ENCODE results near the gene PCNX2.
A peak's percentile ranks its signal among the peaks of the same experiment; 100 is the strongest.

PCNX2 gene, protein sequence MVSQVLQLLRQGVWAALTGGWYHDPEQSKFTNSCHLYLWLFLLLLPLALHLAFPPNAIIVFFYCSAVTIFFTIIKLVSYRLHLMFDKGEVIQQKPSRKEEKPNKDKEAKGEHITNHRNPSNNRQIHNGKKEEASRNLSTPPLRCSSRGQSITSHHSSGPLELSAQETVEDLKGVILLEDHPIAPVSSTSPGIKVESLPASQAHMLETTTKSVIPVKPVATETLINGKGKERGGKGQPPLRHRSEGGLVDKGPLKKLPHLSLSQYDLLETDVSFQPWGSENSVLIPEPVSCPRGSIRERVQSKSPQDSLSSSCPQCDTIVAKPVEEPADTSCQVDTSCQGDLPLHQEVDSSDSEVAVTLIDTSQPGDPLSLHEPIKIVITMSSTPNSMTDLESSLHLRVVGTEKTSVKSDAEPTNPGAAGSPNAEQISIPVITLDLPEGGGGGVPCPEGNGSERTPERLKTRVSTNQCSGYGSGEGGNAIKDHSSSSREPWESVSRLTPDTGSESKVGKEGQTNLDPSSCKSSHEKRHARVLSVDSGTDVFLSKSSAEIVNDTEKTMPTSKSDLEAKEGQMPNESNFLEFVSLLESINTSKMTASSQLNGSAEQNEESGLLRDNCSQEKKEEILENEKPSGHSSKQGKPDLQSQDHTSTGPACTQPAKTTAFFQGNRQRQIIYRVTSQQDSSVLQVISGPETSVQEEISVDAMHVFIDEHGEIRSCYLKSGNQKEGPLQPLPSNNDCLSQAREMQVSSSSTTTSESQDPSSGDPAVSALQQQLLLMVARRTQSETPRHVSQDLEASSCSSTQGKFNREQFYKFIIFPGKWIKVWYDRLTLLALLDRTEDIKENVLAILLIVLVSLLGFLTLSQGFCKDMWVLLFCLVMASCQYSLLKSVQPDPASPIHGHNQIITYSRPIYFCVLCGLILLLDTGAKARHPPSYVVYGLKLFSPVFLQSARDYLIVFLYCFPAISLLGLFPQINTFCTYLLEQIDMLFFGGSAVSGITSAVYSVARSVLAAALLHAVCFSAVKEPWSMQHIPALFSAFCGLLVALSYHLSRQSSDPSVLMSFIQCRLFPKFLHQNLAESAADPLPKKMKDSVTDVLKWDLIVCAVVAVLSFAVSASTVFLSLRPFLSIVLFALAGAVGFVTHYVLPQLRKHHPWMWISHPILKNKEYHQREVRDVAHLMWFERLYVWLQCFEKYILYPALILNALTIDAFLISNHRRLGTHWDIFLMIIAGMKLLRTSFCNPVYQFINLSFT (N-terminal part only)

DNA sequence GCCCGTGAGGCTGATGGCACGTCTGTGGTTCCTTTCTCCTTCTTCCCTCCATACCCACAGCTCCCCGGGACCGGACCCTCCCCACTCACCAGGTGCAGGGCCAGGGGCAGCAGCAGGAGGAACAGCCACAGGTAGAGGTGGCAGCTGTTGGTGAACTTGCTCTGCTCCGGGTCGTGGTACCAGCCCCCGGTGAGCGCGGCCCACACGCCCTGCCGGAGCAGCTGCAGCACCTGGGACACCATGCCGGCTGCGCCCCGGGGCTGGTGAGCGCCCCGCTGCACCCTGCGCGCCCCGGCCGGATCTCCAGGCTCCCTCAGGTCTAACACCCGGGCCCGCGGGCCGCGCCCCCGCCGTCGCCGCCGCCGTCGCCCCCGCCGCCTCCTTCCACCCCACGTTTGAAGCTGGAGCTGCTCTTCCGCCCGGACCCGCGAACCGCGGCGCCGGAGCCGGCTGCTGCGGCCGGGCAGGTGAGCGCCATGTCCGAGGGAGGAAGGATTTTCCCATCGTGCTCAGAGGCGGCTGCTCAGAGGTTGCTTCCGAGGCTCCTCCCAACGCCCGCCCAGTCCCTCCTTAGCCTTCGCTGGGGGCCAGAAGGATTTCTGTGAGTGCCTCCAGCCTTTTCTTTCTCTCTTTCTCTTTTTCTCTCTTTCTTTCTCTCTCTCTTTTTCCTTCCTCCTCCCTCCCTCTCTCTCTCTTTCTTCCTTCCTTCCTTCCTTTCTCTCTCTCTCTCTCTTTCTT, at the start of gene PCNX2:
TSS of gene PCNX2 (minus strand) at position 489 of the 738 bp plus-strand sequence. CDS start at position 242, 247 bp downstream.
- DNase-seq = peak; percentile 69

DNA sequence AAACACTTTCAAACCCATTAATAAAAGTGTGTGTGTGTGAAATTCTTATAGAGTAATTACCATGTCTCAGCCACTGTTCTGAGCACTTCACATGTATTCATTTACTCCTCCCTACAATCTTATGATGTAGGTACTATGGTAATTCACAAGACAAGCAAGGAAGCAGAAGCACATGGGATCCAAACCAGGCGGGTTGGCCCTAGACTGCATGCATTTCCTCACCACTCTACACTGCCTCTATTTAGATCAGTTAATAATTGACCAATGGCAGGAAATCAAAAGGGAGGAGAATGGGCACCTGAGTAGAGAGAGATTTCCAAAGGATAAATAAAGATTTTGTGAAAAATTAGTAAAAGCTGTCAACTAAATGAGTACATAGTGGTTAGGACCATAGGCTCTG, 47.7 kb upstream of the PCNX2 start:
- DNase-seq = no peak

DNA sequence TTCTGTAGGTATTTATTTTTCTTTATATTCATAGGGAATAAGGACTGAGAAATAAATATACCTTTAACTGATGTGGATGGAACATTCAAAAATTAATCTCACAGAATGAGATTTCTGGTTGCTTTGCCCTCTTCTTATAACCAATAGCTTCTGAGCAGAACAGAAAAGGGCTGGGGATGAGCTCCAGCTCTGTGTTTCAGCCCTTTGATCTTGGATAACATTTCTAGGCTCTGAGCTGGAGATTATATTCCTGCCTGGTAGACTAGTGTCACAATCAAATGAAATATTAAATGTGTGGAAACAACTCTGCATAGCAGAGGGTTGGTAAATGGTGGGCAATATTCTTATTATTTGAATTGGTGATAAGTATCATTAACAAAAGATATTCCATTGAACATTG, 46.6 kb upstream of the PCNX2 start:
- no peak for DNase-seq

DNA sequence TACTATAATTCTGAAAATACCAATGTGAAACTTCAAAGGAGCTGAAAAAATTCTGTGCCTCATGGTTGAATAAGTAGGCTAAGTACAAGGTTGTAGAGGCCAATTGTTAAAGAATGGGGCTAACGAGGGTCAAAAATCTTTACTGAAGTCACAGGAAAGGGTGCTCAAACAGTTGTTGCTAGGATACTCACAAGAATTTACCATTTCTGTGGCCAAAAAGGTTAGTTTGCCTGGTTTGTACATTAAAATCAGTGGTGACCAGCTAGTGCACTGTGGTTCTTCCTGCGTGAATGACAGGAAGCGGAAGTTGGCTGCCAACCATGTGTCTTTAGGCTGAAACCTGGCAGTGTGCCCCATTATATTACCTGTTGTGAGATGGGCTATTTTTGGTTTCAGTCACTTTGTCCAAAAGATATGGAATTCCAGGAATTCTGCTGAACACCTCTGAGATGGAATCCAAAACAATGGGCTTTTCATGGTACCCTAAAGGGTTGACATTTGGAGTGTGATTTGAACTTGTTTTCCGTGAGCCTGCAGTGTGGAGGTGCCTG, 45.5 kb upstream of the PCNX2 start:
- DNase-seq = no peak

DNA sequence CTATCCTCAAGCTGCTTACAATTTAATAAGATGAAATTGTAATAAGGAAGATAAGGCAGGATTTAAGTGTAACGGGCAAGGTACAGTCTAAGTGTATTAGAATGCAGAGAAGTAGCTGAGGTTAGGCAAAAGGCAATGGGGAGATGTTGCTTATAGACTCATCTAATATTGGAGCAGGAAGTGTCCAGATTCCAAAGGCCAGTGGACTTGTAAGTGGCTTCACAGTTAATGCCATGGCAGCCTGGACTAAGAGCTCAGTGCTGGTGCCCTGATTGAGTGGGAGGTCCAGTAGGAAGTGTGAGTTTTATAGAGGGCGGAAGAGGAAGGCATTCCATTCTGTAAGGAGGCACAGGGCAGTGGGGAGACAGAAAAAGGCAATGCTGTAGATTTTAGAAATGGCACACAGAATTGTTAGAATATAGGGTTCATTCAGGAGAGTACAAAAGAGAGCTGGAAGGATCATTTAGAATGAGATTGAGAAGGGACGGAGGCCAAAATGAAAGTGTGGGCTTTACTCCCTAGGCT, 44.6 kb upstream of the PCNX2 start:
- no peak for DNase-seq

DNA sequence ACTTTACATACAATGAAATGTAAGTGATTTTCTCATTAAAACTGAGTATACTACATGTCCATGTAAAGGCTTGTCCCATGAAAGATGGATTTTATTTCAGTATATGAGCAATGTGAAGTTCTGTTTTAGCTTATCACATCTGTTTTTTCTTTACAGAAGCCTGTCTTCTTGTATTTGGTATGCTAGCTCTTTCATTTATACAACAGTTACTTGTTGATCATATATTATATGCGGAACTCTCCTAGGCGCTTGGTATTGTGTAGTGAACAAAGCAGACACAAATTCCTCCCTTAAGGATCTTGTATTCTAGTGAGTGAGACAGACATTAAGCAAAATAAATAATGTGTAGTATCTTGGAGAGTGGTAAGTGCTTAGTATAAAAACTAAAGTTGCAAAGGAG, 42.6 kb upstream of the PCNX2 start:
- DNase-seq = no peak

DNA sequence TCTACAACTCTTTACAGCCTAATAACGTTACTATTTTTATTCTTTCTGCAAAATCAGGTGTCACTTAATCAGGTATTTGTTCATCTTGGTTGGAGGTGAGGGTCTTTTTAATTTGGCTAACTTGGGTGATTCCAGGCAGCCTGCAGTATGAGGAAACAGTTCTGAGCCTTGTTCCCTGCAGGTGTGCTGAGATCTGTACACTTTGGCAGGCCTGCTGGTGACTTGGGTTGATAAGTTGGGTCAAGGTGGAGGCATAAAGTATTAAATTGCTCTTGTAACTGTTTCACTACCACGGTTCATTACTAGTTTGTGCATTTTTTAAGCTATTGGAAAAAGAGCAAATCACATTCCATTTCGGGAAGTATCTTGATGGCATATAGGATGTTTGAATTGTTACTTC, 42.0 kb upstream of the PCNX2 start:
- DNase-seq = no peak

DNA sequence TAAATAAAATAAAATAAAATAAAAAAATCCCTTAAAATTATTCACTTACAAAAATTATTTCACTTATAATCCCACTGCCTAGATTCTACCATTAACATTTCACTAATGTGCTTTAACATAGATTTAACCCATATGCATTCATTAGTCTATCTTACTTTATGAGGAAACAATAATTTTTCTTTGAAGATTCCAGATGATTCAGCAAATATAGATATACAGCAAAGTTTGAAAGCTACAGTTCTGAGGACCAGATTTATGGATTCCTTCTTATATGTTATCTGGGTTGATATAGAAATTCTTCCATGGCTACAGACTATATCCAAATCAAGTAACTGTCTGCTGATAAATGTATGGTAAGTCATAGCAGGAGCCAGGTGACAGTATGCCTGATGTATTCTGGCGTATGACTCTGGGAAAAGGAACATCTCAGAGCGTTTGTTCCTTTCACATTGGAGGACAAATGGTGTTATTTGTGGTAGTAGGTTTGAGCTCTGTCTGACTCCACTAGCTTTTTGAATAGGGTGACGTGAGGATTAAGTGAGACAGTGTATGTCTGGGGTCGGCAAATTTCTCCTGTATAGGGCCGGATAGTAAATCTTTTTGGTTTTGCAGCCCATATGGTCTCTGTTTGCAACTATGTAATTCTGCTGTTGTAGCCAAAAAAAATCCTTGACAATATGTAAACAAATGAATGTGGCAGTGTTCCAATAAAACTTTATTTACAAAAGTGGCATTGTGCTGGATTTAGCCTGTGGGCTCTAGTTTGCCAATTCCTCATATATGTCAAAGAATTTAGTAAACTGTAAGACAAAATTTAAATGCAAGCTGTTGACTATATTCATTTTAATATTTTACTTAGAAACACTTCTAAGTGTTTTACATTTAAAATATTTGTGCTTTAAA, 41.3 kb upstream of the PCNX2 start:
- DNase-seq = no peak

DNA sequence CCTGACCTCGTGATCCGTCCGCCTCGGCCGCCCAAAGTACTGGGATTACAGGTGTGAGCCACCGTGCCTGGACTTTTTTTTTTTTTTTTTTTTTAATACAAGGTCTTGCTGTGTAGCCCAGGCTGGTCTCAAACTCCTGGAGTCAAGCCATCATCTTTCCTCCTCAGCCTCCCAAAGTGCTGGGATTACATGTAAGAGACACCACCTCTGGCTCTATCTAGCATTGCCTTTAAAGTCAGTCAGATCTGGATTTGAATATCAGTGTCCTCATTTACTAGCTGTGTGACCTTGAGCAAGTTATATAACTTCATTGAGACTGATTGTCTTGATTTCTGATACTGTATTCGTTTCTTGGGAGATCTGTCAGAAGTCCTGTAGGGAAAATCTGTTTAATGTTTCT, 38.6 kb upstream of the PCNX2 start:
- no peak for DNase-seq

DNA sequence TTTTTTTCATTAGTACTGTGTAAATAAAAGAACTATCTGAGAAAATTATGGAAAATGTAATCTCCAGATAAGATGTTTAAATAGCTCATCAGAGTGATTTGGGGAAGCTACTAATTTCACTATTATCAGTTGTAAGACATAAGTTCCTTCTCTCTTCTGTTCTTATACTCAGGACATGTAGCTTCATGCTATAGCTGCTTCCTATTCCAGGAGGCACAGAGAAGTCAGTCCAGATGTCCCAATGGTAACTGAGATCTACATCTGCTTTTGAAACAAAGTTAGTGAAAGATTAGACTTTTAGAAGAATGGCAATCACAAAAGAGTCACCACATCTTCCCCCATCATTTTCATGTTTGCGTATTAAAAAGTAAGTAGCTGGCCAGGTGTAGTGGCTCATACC, 37.6 kb upstream of the PCNX2 start:
- no peak for DNase-seq

DNA sequence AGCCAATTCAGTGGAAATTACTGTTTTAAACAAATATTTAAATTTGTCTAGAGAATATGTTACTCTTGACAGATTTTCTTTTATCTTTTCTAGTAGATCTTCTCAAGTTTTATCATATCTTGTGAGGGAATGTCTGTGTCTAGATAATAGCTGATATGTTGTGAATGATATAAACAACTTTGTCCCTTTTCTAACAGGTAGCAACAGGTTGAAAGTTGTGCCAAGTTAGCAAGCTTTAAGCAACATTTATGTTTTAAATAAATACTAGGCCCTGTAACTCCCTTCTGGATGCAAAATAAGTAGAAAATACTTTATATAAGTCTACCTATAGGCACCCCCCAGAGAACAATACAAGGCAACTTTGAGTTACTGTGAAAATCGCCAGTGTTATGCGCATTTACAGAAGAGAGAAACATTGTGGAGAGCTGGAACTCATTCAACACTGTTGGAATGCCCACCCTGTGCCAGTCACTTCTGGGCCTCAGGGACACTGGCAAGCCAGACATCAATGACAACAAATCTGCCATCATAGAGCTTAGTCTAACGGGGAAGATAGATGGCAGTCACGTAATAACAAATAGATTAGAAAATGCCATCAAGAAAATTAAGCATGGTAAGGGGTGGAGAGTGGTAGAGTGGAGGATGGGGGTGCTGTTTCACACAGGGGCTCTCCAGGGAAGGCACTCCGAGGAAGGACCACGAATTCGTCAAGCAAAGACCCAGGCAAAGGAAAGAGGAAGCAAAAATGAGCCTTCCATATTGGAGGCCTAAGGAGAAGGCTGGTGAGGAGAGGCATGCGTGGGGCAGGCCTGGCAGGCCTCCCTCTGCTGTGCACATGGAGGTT, 36.4 kb upstream of the PCNX2 start:
- no peak for DNase-seq

DNA sequence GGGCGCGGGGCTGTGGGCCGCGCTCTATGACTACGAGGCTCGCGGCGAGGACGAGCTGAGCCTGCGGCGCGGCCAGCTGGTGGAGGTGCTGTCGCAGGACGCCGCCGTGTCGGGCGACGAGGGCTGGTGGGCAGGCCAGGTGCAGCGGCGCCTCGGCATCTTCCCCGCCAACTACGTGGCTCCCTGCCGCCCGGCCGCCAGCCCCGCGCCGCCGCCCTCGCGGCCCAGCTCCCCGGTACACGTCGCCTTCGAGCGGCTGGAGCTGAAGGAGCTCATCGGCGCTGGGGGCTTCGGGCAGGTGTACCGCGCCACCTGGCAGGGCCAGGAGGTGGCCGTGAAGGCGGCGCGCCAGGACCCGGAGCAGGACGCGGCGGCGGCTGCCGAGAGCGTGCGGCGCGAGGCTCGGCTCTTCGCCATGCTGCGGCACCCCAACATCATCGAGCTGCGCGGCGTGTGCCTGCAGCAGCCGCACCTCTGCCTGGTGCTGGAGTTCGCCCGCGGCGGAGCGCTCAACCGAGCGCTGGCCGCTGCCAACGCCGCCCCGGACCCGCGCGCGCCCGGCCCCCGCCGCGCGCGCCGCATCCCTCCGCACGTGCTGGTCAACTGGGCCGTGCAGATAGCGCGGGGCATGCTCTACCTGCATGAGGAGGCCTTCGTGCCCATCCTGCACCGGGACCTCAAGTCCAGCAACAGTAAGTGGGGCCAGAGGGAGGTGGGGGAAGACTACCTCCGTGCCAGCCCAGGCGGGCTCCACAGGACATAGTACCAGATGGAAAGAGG, 32.8 kb upstream of the PCNX2 start:
- DNase-seq = peak; percentile 24

DNA sequence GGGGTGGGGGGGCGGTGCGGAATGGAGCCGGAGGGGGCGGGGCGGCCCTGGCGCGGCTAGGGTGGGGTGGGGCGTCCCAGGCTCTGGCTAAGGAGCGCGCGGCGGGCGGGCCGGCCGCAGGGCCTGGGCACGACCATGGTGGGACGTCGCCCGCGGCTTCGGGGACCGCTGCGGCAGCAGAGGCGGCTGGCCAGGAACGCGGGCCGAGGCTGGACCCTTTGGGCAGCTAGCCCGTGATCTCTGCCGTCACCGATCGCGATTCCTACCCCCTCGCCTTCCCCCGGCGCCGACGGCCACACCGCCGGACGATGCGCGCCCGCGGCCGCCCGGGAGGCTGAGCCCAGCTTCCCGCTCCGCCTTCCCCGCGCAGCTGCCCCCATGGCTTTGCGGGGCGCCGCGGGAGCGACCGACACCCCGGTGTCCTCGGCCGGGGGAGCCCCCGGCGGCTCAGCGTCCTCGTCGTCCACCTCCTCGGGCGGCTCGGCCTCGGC, 32.2 kb upstream of the PCNX2 start, which contains the start of gene MAP3K21:
TSS of gene MAP3K21 (plus strand) at position 74 of the 491 bp plus-strand sequence. CDS start at position 379, 305 bp downstream.
- DNase-seq = no peak

DNA sequence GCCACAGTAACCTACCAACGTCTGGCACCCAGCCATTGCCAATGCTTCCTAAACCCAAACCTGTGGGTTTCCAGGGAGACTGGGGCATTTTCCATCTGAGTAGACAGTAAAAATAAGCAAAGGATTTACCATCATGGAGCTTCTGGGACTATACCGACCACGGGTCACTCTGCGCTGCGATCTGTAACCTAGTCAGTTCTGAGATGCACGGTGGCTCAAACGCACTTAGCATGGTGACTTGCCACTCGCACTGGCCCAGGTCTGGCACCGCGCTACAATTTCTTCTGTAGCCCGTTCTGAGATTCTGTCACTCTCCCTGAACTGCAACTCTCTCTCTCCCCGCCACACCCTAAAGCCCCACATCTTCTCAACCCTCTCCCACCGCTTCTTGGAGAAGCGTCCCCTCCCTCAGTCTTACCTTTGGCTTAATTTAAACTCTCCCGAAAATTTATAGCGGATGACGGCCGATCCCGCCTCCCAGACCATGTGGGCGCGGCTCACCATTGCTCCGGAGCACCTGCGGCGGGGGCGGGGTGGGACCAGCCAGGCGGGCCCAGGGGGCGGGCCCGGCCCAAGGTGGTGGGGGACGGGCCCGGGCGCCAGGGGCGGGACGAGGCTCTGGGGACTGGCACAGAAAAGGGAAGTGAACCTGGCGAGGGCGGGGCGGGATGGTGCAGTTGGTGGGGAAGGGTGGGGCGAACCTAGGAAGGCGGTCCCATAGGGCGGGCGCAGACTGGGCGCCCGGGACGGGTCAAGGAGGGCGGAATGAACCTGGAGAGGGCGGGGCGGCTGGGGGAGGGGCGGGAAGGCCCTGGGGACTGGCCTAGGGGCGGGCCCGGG, 31.5 kb upstream of the PCNX2 start:
- DNase-seq = peak; percentile 86

DNA sequence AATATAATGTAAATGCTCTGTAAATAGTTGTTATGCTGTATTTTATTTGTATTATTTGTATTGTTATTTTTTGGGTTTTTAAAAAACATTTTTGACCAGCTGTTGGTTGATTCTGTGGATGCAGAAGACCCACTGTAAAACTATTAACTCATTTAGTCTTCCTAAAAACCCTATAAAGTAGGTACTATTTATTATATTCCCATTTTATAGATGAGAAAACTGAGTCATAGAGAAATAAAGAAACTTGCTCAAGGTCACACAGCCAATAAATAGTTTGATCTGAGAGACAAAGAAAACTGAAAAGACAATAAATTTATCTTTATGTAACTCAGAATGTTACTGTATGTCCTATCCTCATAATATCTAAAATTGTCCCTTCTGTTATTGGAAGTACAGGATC, 30.8 kb upstream of the PCNX2 start:
- DNase-seq = no peak

DNA sequence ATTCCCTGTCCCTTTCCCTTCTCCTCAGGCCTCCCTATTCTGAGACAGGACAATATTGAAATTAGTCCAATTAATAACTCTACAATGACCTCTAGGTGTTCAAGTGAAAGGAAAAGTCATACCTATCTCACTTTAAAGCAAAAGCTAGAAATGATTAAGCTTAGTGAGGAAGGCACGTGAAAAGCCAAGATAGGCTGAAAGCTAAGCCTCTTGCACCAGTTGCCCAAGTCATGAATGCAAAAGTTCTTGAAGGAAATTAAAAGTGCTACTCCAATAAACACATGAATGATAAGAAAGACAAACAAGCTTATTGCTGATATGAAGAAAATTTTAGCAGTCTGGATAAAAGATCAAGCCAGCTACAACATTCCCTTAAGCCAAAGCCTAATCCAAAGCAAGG, 28.2 kb upstream of the PCNX2 start:
- DNase-seq = no peak

DNA sequence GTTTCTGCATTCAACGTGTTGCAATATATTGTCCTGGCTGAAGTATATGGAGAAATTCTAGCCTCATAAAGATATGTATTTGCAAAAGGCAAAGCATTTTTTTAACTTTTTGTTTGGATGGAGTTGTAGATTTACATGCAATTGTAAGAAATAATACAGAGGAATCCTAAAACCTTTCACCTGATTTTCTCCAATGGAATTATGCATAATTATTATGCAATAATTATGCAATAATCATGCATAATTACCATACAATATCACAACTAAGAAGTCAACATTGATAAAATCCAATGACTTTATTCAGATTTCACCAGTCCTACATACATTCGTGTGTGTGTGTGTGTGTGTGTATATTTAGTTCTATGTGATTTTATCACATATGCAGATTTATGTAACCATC, 24.5 kb upstream of the PCNX2 start:
- no peak for DNase-seq

DNA sequence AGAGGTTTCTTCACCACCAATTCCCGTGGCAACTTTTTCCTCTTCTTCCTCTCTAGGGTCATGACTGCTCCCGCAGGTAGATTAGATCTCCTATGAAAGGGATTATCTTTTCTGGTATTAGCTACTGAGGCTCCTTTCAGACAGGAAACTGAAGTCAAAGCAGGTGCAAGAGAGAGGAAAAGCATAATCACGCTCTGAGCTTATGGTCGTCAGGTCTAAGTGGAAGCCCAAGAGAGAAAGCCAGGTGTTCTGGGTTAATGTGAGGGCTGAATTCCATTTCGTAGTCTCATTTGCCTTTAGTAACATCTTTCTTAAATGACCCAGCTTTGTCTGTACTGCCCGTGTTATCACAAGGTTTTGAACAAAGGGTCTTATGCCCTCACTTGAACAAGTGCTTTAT, 23.7 kb upstream of the PCNX2 start:
- no peak for DNase-seq

Data from stimulated activated CD4-positive, alpha-beta T cell treated with anti-CD3 and anti-CD28 coated beads, Interleukin-1b, Interleukin-23, amount 100 ng/mL, for 48 hours (primary cell).